Astrocyte of the cerebellum (primary cell): Measurements from ENCODE around the gene THAP4.

Source experiments
- DNase-seq: peaks from one replicate; pipeline ENCODE4 v3.0.0-alpha.2; 2011; ENCODE audit warnings: low read depth
- H3K4me3 ChIP-seq: 2 replicates; pipeline ENCODE4 v1.5.1; 2011; ENCODE audit warnings: mild to moderate bottlenecking, low read depth, low read length, moderate library complexity
- CTCF ChIP-seq: IDR thresholded peaks from 2 replicates; pipeline ENCODE4 v1.5.1; 2012; ENCODE audit warnings: low read length, low read depth, moderate library complexity, mild to moderate bottlenecking; ENCODE audit errors: missing control alignments
- in situ Hi-C: cut with HindIII; loops from 2 replicates; pipeline ENCODE4 v1.10.0; 2017; ENCODE audit warnings: low sequenced_read_pairs

Gene THAP4

GRCh38 chr2:241555711-241556110 is 81.2 kb downstream of the THAP4 start:
- in situ Hi-C loops = no loop called here
- no peak overlapping the region for H3K4me3 ChIP-seq
- DNase-seq = no peak
- TF ChIP-seq CTCF = no peak

- in situ Hi-C loops = no loop called here
- no peak for TF ChIP-seq CTCF
- DNase-seq = no peak
- no peak overlapping the region for H3K4me3 ChIP-seq
These were observed 82.2 kb downstream of the THAP4 start for GRCh38 chr2:241554610-241555322.

GRCh38 chr2:241553981-241554380 is 83.0 kb downstream of the THAP4 start:
- no peak for DNase-seq
- H3K4me3 ChIP-seq = no peak overlapping the region
- in situ Hi-C loops = no loop called here
- no peak for TF ChIP-seq CTCF

- TF ChIP-seq CTCF = no peak
- H3K4me3 ChIP-seq = no peak overlapping the region
- DNase-seq = no peak
- in situ Hi-C loops = no loop called here
These were observed 83.5 kb downstream of the THAP4 start for GRCh38 chr2:241553512-241553830.

- no peak for DNase-seq
- H3K4me3 ChIP-seq = no peak overlapping the region
- TF ChIP-seq CTCF = no peak
- in situ Hi-C loops = no loop called here
These were observed 84.8 kb downstream of the THAP4 start for GRCh38 chr2:241551998-241552737.

- in situ Hi-C loops = no loop called here
- H3K4me3 ChIP-seq = no peak overlapping the region
These were observed 85.4 kb downstream of the THAP4 start for GRCh38 chr2:241551599-241551997.

More at GRCh38 chr2:241551599-241551997, 85.4 kb downstream of the THAP4 start:
- TF ChIP-seq CTCF = no peak
- no peak for DNase-seq
